Left ventricle myocardium inferior (tissue), 1 donor: ENCODE data around the gene ZFHX3. TPM values are rescaled to one million over a fixed set of nuclear protein-coding genes. Genes with fewer than 3 reads are reported as not detected.

Experiments used
- DNase-seq: peaks from one replicate; pipeline ENCODE4 v3.0.0-alpha.2; 2020
- H3K27ac ChIP-seq: fragments of 200-600 bp; replicated peaks from 2 replicates; pipeline ENCODE4 v1.8.0; 2021
- H3K27me3 ChIP-seq: fragments of 200-600 bp; 2 replicates; pipeline ENCODE4 v1.8.0; 2021; ENCODE audit warnings: low read depth
- H3K36me3 ChIP-seq: fragments of 200-600 bp; 2 replicates; pipeline ENCODE4 v1.8.0; 2021
- H3K4me1 ChIP-seq: fragments of 200-600 bp; 2 replicates; pipeline ENCODE4 v1.8.0; 2021
- H3K4me3 ChIP-seq: fragments of 200-600 bp; 2 replicates; pipeline ENCODE4 v1.8.0; 2021; ENCODE audit warnings: mild to moderate bottlenecking, moderate library complexity
- H3K9me3 ChIP-seq: fragments of 200-600 bp; replicated peaks from 2 replicates; pipeline ENCODE4 v1.8.0; 2021
- intact Hi-C: fragments of 100-400 bp; cut with micrococcal nuclease; formaldehyde crosslinking; loops from one replicate; pipeline ENCODE4 v1.11.0; 2022
- total RNA-seq: library from RNA; stranded (reverse); fragmentation: NEBNext Ultra II Directional; extraction: Animal tissue kit (Norgen Biotek cat#: 25700); gene quantifications from one replicate; pipeline ENCODE4 v1.2.1, GENCODE V29; 2021
- TF ChIP-seq, protein P1 (sequence below): fragments of 200-600 bp; IDR thresholded peaks from 2 replicates; pipeline ENCODE4 v1.8.0; 2021; ENCODE audit warnings: antibody characterized with exemption, mild to moderate bottlenecking, borderline replicate concordance
- donor health status: DM: no; HTN: yes; CAD: no; lungs with severe emphysema.

The ZFHX3 gene
- total RNA-seq, 1 donor from 2014 or later: 9.6 TPM

DNA sequence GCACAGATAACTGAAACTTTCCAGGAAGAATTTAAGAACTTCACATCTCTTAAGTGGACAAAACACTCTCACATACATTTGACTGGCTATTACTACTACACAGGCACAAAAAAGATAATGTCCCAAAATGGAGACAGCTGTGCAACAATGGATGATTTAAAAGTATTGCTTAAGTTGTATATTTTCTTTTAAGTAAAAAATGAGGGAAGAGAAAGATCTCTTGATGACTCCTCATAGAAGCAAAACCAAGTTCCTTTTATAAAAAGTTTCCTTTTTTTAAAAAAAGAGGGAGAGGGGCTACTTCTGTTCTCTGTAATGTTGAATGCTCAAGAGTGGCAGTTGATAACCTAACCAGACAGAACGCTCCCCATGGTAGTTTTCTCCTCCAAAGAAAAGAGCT is 195.5 kb downstream of the ZFHX3 start:
- Histone ChIP-seq H3K27ac (no peak overlapping the region), H3K27me3 (no peaks in the 10 kb centered on the region), H3K9me3 (no peaks in the 10 kb centered on the region), H3K4me1 (peaks cover 65% of the 10 kb centered on the region), H3K36me3 (no peaks in the 10 kb centered on the region), H3K4me3 (no peak overlapping the region)
- intact Hi-C loops: no loop called here
- no peak for DNase-seq
- TF ChIP-seq, protein P1, sequence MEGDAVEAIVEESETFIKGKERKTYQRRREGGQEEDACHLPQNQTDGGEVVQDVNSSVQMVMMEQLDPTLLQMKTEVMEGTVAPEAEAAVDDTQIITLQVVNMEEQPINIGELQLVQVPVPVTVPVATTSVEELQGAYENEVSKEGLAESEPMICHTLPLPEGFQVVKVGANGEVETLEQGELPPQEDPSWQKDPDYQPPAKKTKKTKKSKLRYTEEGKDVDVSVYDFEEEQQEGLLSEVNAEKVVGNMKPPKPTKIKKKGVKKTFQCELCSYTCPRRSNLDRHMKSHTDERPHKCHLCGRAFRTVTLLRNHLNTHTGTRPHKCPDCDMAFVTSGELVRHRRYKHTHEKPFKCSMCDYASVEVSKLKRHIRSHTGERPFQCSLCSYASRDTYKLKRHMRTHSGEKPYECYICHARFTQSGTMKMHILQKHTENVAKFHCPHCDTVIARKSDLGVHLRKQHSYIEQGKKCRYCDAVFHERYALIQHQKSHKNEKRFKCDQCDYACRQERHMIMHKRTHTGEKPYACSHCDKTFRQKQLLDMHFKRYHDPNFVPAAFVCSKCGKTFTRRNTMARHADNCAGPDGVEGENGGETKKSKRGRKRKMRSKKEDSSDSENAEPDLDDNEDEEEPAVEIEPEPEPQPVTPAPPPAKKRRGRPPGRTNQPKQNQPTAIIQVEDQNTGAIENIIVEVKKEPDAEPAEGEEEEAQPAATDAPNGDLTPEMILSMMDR: no peak

- DNase-seq: no peak
Measured at GRCh38 chr16:72850853-72851252, 197.1 kb downstream of the ZFHX3 start.

DNA sequence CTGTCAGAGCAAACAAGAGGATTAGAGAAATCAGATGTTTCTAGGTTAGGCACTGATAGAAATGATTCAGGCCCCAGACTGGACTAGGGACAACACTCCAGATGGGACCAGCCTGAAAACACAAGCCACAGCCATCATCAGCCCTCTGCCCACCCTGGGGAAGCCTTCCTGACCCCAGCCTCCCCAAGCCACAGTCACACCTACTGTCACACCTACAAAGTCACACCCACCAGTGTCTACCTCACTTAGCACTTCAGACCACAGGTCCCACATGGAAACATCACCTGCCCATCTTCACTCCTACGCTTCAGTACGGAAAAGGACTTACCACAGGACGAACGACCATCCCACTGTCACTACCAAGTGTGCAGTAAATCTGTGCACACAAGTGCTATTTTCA is 197.9 kb downstream of the ZFHX3 start:
- Histone ChIP-seq H3K9me3 (no peaks in the 10 kb centered on the region), H3K4me3 (no peak overlapping the region), H3K4me1 (peaks cover 86% of the 10 kb centered on the region), H3K27ac (peak overlapping the region; percentile 81), H3K27me3 (no peaks in the 10 kb centered on the region), H3K36me3 (no peaks in the 10 kb centered on the region)
- TF ChIP-seq, protein P1: no peak
- intact Hi-C loops: no loop called here
- DNase-seq: no peak

More at GRCh38 chr16:72850853-72851252, 197.1 kb downstream of the ZFHX3 start:
- Histone ChIP-seq H3K9me3 (no peaks in the 10 kb centered on the region), H3K4me1 (peaks cover 77% of the 10 kb centered on the region), H3K27me3 (no peaks in the 10 kb centered on the region), H3K4me3 (no peak overlapping the region), H3K36me3 (no peaks in the 10 kb centered on the region), H3K27ac (peak overlapping the region; percentile 81)
- TF ChIP-seq, protein P1: no peak
- intact Hi-C loops: no loop called here

- Histone ChIP-seq H3K4me1 (peaks cover 91% of the 10 kb centered on the region), H3K27me3 (no peaks in the 10 kb centered on the region), H3K27ac (peak overlapping the region; percentile 81), H3K4me3 (peak overlapping the region; percentile 52), H3K36me3 (no peaks in the 10 kb centered on the region), H3K9me3 (no peaks in the 10 kb centered on the region)
- intact Hi-C loops: loop anchor here (10.0 kb wide), 1 partner anchor 86 kb away; no protein-coding TSS in a partner anchor
- TF ChIP-seq, protein P1: no peak
- peak; percentile 90 for DNase-seq
Measured at GRCh38 chr16:72848759-72849664, 198.9 kb downstream of the ZFHX3 start.

- Histone ChIP-seq H3K36me3 (no peaks in the 10 kb centered on the region), H3K27ac (peak overlapping the region; percentile 81), H3K4me1 (peaks cover 86% of the 10 kb centered on the region), H3K27me3 (no peaks in the 10 kb centered on the region), H3K9me3 (no peaks in the 10 kb centered on the region), H3K4me3 (peak overlapping the region; percentile 52)
- no peak for DNase-seq
- intact Hi-C loops: loop anchor here (10.0 kb wide), 1 partner anchor 87 kb away; no protein-coding TSS in a partner anchor
- TF ChIP-seq, protein P1: no peak
Measured at GRCh38 chr16:72848028-72848400, 199.9 kb downstream of the ZFHX3 start.
